MM.1S (cell line): ENCODE measurements around the gene MACROD2.

Source experiments
- EZH2 ChIP-seq: fragments of 300-600 bp; sonication (generic); optimal IDR thresholded peaks from 2 replicates; pipeline ENCODE3; 2017; ENCODE audit warnings: low read depth, mild to moderate bottlenecking, antibody characterized with exemption, low read length, mixed read lengths
- TF ChIP-seq, protein P1 (sequence below): fragments of 300-600 bp; sonication (generic); IDR thresholded peaks from 2 replicates; pipeline ENCODE4 v1.5.1; 2016; ENCODE audit warnings: antibody characterized with exemption, low read length, mixed read lengths

DNA sequence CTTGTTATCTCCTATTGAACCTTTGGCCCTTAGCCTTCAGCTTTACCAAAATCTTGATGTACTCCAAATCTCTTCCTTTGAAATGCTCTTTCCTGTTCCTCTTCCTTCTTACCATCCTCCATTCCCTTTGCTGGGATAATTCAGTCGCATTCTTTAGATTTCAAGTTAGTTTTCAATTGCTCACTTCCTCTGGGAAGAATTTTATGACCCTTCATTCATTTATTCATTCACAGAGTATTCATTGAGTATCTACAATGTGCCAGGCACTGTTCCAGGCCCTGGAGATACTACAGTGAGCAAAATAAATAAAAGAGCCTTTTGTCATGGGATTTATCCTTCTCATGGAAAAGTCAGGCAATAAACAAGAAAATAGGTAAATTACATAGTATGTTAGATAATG lies 890.3 kb downstream of the MACROD2 start:
- TF ChIP-seq, protein P1, sequence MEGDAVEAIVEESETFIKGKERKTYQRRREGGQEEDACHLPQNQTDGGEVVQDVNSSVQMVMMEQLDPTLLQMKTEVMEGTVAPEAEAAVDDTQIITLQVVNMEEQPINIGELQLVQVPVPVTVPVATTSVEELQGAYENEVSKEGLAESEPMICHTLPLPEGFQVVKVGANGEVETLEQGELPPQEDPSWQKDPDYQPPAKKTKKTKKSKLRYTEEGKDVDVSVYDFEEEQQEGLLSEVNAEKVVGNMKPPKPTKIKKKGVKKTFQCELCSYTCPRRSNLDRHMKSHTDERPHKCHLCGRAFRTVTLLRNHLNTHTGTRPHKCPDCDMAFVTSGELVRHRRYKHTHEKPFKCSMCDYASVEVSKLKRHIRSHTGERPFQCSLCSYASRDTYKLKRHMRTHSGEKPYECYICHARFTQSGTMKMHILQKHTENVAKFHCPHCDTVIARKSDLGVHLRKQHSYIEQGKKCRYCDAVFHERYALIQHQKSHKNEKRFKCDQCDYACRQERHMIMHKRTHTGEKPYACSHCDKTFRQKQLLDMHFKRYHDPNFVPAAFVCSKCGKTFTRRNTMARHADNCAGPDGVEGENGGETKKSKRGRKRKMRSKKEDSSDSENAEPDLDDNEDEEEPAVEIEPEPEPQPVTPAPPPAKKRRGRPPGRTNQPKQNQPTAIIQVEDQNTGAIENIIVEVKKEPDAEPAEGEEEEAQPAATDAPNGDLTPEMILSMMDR, result no peak
- no peak for TF ChIP-seq EZH2
